ENCODE results near the gene SHOC2. TPM values are rescaled to one million over a fixed set of nuclear protein-coding genes. Genes with fewer than 3 reads are reported as not detected.
A peak's percentile ranks its signal among the peaks of the same experiment; 100 is the strongest.

SHOC2 gene
- total and polyA plus RNA-seq, 2 of the 13 experiments (the other 11 are each of a cell fraction or from before 2014, with no cell fraction given) = 8.6 to 25.5 TPM

DNA sequence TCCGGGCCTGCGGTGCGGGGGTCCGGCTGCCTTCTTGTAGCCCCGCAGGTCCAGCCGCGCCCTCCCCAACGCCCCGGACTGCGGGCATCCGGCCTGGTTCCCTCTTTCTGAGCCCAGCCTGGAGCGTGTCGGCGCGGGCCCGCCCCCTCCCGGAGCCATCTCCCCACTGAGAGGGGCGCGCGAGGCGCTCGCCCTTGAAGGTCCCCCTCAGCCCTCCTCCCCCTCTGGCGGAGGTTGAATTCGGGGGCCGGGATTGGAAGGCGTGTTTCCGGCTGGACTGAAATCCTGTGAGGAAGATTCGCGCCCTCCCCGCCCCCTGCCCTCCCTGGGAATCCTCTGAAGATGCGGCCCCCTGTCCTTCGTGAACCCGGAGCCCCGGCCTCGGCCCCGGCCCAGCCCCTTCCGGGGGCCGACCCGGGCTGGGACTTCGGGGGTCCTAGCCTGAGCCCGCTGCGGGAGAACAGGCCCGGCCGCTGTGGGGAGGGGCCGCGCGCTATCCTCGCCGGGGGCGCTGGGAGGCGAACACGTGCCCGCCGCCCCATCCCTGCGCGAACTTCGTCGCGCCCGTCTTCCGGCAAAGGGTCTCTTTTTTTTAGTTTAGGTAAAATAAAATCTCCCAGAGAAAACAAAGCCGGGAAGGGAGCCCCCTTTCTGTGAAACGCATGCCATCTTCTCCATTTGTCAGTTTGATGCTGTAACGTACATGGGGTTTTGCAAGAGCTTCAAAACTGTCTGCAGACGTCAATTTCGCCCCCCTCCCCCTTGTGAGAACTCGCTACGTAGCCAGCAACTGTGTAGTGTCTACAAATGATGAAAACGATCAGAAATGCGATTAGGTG, 47.0 kb upstream of the SHOC2 start (continued):
- TF ChIP-seq ZSCAN31 (CRISPR knock-in tag; IDR thresholded peaks at IDR 0.05; ENCODE audit: low read depth) (no peak; the same call in 1 of the 2 replicates), ZNF607 (CRISPR knock-in tag; IDR thresholded peaks at IDR 0.05; ENCODE audit: borderline replicate concordance) (peak; percentile 28; the same call in 1 of the 2 replicates), CEBPB (IDR thresholded peaks at IDR 0.05; ENCODE audit: borderline replicate concordance, low read depth, low read length) (peak; percentile 83), ZBTB3 (CRISPR knock-in tag; IDR thresholded peaks at IDR 0.05; ENCODE audit: borderline replicate concordance, low read depth) (no peak; the same call in 1 of the 2 replicates), ZBTB8A (CRISPR knock-in tag; IDR thresholded peaks at IDR 0.05; ENCODE audit: borderline replicate concordance, low read depth) (no peak), ZNF180 (CRISPR knock-in tag; IDR thresholded peaks at IDR 0.05; ENCODE audit: borderline replicate concordance, low read depth) (no peak), SPEN (CRISPR knock-in tag; IDR thresholded peaks at IDR 0.05; ENCODE audit: low read depth) (peak; percentile 47; the same call in 1 of the 2 replicates), SALL1 (CRISPR knock-in tag; IDR thresholded peaks at IDR 0.05) (peak; percentile 56; the same call in 1 of the 2 replicates), TOE1 (CRISPR knock-in tag; IDR thresholded peaks at IDR 0.05) (no peak)
- TF ChIP-seq, protein P1, sequence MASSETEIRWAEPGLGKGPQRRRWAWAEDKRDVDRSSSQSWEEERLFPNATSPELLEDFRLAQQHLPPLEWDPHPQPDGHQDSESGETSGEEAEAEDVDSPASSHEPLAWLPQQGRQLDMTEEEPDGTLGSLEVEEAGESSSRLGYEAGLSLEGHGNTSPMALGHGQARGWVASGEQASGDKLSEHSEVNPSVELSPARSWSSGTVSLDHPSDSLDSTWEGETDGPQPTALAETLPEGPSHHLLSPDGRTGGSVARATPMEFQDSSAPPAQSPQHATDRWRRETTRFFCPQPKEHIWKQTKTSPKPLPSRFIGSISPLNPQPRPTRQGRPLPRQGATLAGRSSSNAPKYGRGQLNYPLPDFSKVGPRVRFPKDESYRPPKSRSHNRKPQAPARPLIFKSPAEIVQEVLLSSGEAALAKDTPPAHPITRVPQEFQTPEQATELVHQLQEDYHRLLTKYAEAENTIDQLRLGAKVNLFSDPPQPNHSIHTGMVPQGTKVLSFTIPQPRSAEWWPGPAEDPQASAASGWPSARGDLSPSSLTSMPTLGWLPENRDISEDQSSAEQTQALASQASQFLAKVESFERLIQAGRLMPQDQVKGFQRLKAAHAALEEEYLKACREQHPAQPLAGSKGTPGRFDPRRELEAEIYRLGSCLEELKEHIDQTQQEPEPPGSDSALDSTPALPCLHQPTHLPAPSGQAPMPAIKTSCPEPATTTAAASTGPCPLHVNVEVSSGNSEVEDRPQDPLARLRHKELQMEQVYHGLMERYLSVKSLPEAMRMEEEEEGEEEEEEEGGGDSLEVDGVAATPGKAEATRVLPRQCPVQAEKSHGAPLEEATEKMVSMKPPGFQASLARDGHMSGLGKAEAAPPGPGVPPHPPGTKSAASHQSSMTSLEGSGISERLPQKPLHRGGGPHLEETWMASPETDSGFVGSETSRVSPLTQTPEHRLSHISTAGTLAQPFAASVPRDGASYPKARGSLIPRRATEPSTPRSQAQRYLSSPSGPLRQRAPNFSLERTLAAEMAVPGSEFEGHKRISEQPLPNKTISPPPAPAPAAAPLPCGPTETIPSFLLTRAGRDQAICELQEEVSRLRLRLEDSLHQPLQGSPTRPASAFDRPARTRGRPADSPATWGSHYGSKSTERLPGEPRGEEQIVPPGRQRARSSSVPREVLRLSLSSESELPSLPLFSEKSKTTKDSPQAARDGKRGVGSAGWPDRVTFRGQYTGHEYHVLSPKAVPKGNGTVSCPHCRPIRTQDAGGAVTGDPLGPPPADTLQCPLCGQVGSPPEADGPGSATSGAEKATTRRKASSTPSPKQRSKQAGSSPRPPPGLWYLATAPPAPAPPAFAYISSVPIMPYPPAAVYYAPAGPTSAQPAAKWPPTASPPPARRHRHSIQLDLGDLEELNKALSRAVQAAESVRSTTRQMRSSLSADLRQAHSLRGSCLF (CRISPR knock-in tag; IDR thresholded peaks at IDR 0.05; ENCODE audit: borderline replicate concordance) = no peak
- TF ChIP-seq, protein P2, sequence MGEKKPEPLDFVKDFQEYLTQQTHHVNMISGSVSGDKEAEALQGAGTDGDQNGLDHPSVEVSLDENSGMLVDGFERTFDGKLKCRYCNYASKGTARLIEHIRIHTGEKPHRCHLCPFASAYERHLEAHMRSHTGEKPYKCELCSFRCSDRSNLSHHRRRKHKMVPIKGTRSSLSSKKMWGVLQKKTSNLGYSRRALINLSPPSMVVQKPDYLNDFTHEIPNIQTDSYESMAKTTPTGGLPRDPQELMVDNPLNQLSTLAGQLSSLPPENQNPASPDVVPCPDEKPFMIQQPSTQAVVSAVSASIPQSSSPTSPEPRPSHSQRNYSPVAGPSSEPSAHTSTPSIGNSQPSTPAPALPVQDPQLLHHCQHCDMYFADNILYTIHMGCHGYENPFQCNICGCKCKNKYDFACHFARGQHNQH (CRISPR knock-in tag; IDR thresholded peaks at IDR 0.05) = no peak
- TF ChIP-seq, protein P3, sequence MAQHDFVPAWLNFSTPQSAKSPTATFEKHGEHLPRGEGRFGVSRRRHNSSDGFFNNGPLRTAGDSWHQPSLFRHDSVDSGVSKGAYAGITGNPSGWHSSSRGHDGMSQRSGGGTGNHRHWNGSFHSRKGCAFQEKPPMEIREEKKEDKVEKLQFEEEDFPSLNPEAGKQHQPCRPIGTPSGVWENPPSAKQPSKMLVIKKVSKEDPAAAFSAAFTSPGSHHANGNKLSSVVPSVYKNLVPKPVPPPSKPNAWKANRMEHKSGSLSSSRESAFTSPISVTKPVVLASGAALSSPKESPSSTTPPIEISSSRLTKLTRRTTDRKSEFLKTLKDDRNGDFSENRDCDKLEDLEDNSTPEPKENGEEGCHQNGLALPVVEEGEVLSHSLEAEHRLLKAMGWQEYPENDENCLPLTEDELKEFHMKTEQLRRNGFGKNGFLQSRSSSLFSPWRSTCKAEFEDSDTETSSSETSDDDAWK (CRISPR knock-in tag; IDR thresholded peaks at IDR 0.05) = no peak
- TF ChIP-seq, protein P4, sequence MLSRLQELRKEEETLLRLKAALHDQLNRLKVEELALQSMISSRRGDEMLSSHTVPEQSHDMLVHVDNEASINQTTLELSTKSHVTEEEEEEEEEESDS (CRISPR knock-in tag; IDR thresholded peaks at IDR 0.05; ENCODE audit: borderline replicate concordance) = no peak; the same call in none of the 2 replicates
- TF ChIP-seq, protein P5, sequence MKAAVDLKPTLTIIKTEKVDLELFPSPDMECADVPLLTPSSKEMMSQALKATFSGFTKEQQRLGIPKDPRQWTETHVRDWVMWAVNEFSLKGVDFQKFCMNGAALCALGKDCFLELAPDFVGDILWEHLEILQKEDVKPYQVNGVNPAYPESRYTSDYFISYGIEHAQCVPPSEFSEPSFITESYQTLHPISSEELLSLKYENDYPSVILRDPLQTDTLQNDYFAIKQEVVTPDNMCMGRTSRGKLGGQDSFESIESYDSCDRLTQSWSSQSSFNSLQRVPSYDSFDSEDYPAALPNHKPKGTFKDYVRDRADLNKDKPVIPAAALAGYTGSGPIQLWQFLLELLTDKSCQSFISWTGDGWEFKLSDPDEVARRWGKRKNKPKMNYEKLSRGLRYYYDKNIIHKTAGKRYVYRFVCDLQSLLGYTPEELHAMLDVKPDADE (CRISPR knock-in tag; IDR thresholded peaks at IDR 0.05) = no peak
- TF ChIP-seq, protein P6, sequence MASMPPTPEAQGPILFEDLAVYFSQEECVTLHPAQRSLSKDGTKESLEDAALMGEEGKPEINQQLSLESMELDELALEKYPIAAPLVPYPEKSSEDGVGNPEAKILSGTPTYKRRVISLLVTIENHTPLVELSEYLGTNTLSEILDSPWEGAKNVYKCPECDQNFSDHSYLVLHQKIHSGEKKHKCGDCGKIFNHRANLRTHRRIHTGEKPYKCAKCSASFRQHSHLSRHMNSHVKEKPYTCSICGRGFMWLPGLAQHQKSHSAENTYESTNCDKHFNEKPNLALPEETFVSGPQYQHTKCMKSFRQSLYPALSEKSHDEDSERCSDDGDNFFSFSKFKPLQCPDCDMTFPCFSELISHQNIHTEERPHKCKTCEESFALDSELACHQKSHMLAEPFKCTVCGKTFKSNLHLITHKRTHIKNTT (CRISPR knock-in tag; IDR thresholded peaks at IDR 0.05) = no peak
